ENCODE data around the gene HELZ.

GRCh38 chr17:67078292-67078691, 166.7 kb downstream of the HELZ start:
- TF ChIP-seq CTCF (IDR thresholded peaks at IDR 0.05) (no peak), POLR2A (IDR thresholded peaks at IDR 0.05) (no peak)
